H9 (cell line): Measurements from ENCODE around the gene LETM1. TPM values are rescaled to one million over a fixed set of nuclear protein-coding genes. Genes with fewer than 3 reads are reported as not detected.

ENCODE experiments used
- DNase-seq: peaks from one replicate; pipeline ENCODE4 v3.0.0-alpha.2; 2017
- H2AFZ ChIP-seq: one replicate; pipeline ENCODE4 v1.6.1; 2013; ENCODE audit warnings: mild to moderate bottlenecking, low read length, control low read depth, moderate library complexity
- H2AK5ac ChIP-seq: 2 replicates; pipeline ENCODE4 v1.6.1; 2013; ENCODE audit warnings: low read length, control low read depth, mixed read lengths; ENCODE audit not compliant: insufficient read length
- H2BK120ac ChIP-seq: one replicate; pipeline ENCODE4 v1.6.1; 2013; ENCODE audit warnings: low read depth, mild to moderate bottlenecking, low read length, control low read depth, inconsistent platforms; ENCODE audit not compliant: poor library complexity, severe bottlenecking
- H2BK12ac ChIP-seq: 2 replicates; pipeline ENCODE4 v1.6.1; 2013; ENCODE audit warnings: low read length, control low read depth, mixed read lengths, low read depth; ENCODE audit not compliant: insufficient read length
- H2BK15ac ChIP-seq: 2 replicates; pipeline ENCODE4 v1.6.1; 2013; ENCODE audit warnings: low read depth, low read length, control low read depth
- H2BK20ac ChIP-seq: one replicate; pipeline ENCODE4 v1.6.1; 2013; ENCODE audit warnings: low read depth, mild to moderate bottlenecking, low read length, control low read depth, inconsistent platforms; ENCODE audit not compliant: poor library complexity, severe bottlenecking
- H2BK5ac ChIP-seq: 2 replicates; pipeline ENCODE4 v1.6.1; 2013; ENCODE audit warnings: low read length, control low read depth, mixed read lengths; ENCODE audit not compliant: insufficient read length
- H3K14ac ChIP-seq: 2 replicates; pipeline ENCODE4 v1.6.1; 2013; ENCODE audit warnings: low read length, control low read depth; ENCODE audit not compliant: insufficient read depth
- H3K18ac ChIP-seq: 2 replicates; pipeline ENCODE4 v1.6.1; 2013; ENCODE audit warnings: low read depth, mild to moderate bottlenecking, mixed read lengths, low read length, control low read depth; ENCODE audit not compliant: insufficient read length
- H3K23ac ChIP-seq: 2 replicates; pipeline ENCODE4 v1.6.1; 2013; ENCODE audit warnings: low read length, control low read depth, mixed read lengths, low read depth; ENCODE audit not compliant: insufficient read length
- H3K23me2 ChIP-seq: 2 replicates; pipeline ENCODE4 v1.6.1; 2013; ENCODE audit warnings: low read depth, mild to moderate bottlenecking, mixed read lengths, low read length, control low read depth; ENCODE audit not compliant: insufficient read length, poor library complexity, severe bottlenecking
- H3K27ac ChIP-seq: 2 replicates; pipeline ENCODE4 v1.5.1; 2013; ENCODE audit warnings: low read length, control low read depth, mixed read lengths, low read depth; ENCODE audit not compliant: insufficient read length
- H3K27me3 ChIP-seq: 2 replicates; pipeline ENCODE4 v1.6.1; 2013; ENCODE audit warnings: low read length, control low read depth, inconsistent platforms; ENCODE audit not compliant: insufficient read depth
- H3K4ac ChIP-seq: 2 replicates; pipeline ENCODE4 v1.6.1; 2013; ENCODE audit warnings: low read depth, mild to moderate bottlenecking, control low read depth, inconsistent platforms, low read length, moderate library complexity
- H3K4me1 ChIP-seq: 2 replicates; pipeline ENCODE4 v1.6.1; 2013; ENCODE audit warnings: low read length, control low read depth, inconsistent platforms; ENCODE audit not compliant: insufficient read depth
- H3K4me2 ChIP-seq: 2 replicates; pipeline ENCODE4 v1.6.1; 2013; ENCODE audit warnings: low read length, control low read depth, mixed read lengths; ENCODE audit not compliant: insufficient read length, insufficient read depth
- H3K56ac ChIP-seq: 2 replicates; pipeline ENCODE4 v1.6.1; 2013; ENCODE audit warnings: low read depth, mild to moderate bottlenecking, mixed read lengths, low read length, control low read depth; ENCODE audit not compliant: insufficient read length
- H3K79me1 ChIP-seq: 2 replicates; pipeline ENCODE4 v1.6.1; 2013; ENCODE audit warnings: low read depth, mild to moderate bottlenecking, moderate library complexity, low read length, control low read depth, inconsistent platforms; ENCODE audit not compliant: insufficient read depth, poor library complexity, severe bottlenecking
- H3K79me2 ChIP-seq: 2 replicates; pipeline ENCODE4 v1.6.1; 2013; ENCODE audit warnings: low read length, control low read depth, inconsistent platforms; ENCODE audit not compliant: insufficient read depth
- H3K9ac ChIP-seq: 2 replicates; pipeline ENCODE4 v1.6.1; 2013; ENCODE audit warnings: low read length, control low read depth, mixed read lengths; ENCODE audit not compliant: insufficient read length; ENCODE audit errors: extremely low read depth
- H3K9me3 ChIP-seq: one replicate; pipeline ENCODE4 v1.6.1; 2013; ENCODE audit warnings: low read depth, low read length, inconsistent platforms; ENCODE audit not compliant: control insufficient read depth
- H3T11ph ChIP-seq: one replicate; pipeline ENCODE4 v1.6.1; 2013; ENCODE audit warnings: mild to moderate bottlenecking, low read length, control low read depth, inconsistent platforms
- H4K20me1 ChIP-seq: one replicate; pipeline ENCODE4 v1.6.1; 2013; ENCODE audit not compliant: control insufficient read depth, insufficient read length, insufficient read depth
- H4K5ac ChIP-seq: 2 replicates; pipeline ENCODE4 v1.6.1; 2013; ENCODE audit warnings: low read depth, mild to moderate bottlenecking, mixed read lengths, low read length, control low read depth; ENCODE audit not compliant: insufficient read length
- H4K8ac ChIP-seq: replicated peaks from 2 replicates; pipeline ENCODE4 v1.6.1; 2013; ENCODE audit warnings: low read length, control low read depth, mixed read lengths, low read depth; ENCODE audit not compliant: insufficient read length
- H4K91ac ChIP-seq: 2 replicates; pipeline ENCODE4 v1.6.1; 2013; ENCODE audit warnings: low read depth, mild to moderate bottlenecking, moderate library complexity, mixed read lengths, low read length, control low read depth; ENCODE audit not compliant: insufficient read length
- H3K27ac Mint-ChIP-seq, 3 experiments: 2 replicates in 2 of 3; 3 replicates in 1 of 3; pipeline ENCODE4 v1.8.0; 2020 to 2021; ENCODE audit warnings: mixed read lengths in 3 of 3, mild to moderate bottlenecking in 1 of 3, moderate library complexity in 1 of 3
- H3K27me3 Mint-ChIP-seq: 2 replicates; pipeline ENCODE4 v1.8.0; 2021; ENCODE audit warnings: low read depth, mild to moderate bottlenecking, moderate library complexity, mixed read lengths
- H3K36me3 Mint-ChIP-seq, 3 experiments: 2 replicates in 2 of 3; 3 replicates in 1 of 3; pipeline ENCODE4 v1.8.0; 2020 to 2021; ENCODE audit warnings: low read depth in 3 of 3, mixed read lengths in 3 of 3; ENCODE audit not compliant: insufficient read depth in 1 of 3
- H3K4me1 Mint-ChIP-seq, 2 experiments: 2 replicates each; pipeline ENCODE4 v1.8.0; 2020; ENCODE audit warnings: mixed read lengths in 2 of 2
- H3K4me3 Mint-ChIP-seq, 2 experiments: 2 replicates in 1 of 2; 3 replicates in 1 of 2; pipeline ENCODE4 v1.8.0; 2020 to 2021; ENCODE audit warnings: mild to moderate bottlenecking in 2 of 2, mixed read lengths in 2 of 2, moderate library complexity in 1 of 2
- H3K9me3 Mint-ChIP-seq, 2 experiments: 2 replicates in 1 of 2; 3 replicates in 1 of 2; pipeline ENCODE4 v1.8.0; 2020; ENCODE audit warnings: mild to moderate bottlenecking in 2 of 2, mixed read lengths in 2 of 2, moderate library complexity in 1 of 2
- WGBS: extraction: QIAGEN DNeasy Blood & Tissue Kit; methylation state at CpG from one replicate; pipeline ENCODE4 v1.1.7; 2013; ENCODE audit warnings: missing lambda C conversion rate, low lambda C conversion rate, mixed read lengths; ENCODE audit not compliant: insufficient read length; ENCODE audit errors: extremely low coverage; 5-methylcytosine and 5-hydroxymethylcytosine counted together
- total RNA-seq: library from RNA; stranded (reverse); gene quantifications from 2 replicates; pipeline ENCODE4 v1.2.1, GENCODE V29; 2021
- TF ChIP-seq, protein P1 (sequence below): fragments of 200-600 bp; sonication (generic); conservative IDR thresholded peaks from 3 replicates; pipeline ENCODE4 v1.8.0; 2021; ENCODE audit warnings: antibody characterized with exemption, mild to moderate bottlenecking

Gene LETM1
- total RNA-seq, 1 experiment from 2014 or later: 43.4 TPM

GRCh38 chr4:1850276-1850675, 5.7 kb downstream of the LETM1 start:
- H2AFZ ChIP-seq: no peak overlapping the region
- no peaks in the 10 kb centered on the region for H3K27me3 ChIP-seq
- no peak overlapping the region for H3K23ac ChIP-seq
- H3K9me3 Mint-ChIP-seq: no peaks in the 10 kb centered on the region
- H3K27me3 Mint-ChIP-seq: peaks cover 12% of the 10 kb centered on the region
- H3K56ac ChIP-seq: no peak overlapping the region
- H3K9ac ChIP-seq: no peak overlapping the region
- no peak overlapping the region for H4K8ac ChIP-seq
- no peaks in the 10 kb centered on the region for H4K20me1 ChIP-seq
- no peak overlapping the region for H3K4ac ChIP-seq
- no peak overlapping the region for H3K27ac Mint-ChIP-seq
- no peaks in the 10 kb centered on the region for H3K4me1 ChIP-seq
- peaks cover 12 to 19% of the 10 kb centered on the region in 2 experiments for H3K4me1 Mint-ChIP-seq
- H2BK5ac ChIP-seq: no peak overlapping the region
- no peak overlapping the region for H2BK12ac ChIP-seq
- no peak overlapping the region for H3K4me3 Mint-ChIP-seq
- no peak overlapping the region for H2BK20ac ChIP-seq
- no peak overlapping the region for H2AK5ac ChIP-seq
- H3K27ac ChIP-seq: no peak overlapping the region
- DNase-seq: no peak
- H2BK120ac ChIP-seq: no peak overlapping the region
- H3K18ac ChIP-seq: no peak overlapping the region
- no peak overlapping the region for H2BK15ac ChIP-seq
- H3K79me2 ChIP-seq: peaks cover 2% of the 10 kb centered on the region; the same call in 1 of the 2 replicates
- no peak overlapping the region for H3K14ac ChIP-seq
- peaks cover 12 to 24% (median 15%) of the 10 kb centered on the region in 3 experiments for H3K36me3 Mint-ChIP-seq
- H3K79me1 ChIP-seq: no peaks in the 10 kb centered on the region
- no peaks in the 10 kb centered on the region for H3K9me3 ChIP-seq
- H3T11ph ChIP-seq: no peak overlapping the region
- TF ChIP-seq, protein P1, sequence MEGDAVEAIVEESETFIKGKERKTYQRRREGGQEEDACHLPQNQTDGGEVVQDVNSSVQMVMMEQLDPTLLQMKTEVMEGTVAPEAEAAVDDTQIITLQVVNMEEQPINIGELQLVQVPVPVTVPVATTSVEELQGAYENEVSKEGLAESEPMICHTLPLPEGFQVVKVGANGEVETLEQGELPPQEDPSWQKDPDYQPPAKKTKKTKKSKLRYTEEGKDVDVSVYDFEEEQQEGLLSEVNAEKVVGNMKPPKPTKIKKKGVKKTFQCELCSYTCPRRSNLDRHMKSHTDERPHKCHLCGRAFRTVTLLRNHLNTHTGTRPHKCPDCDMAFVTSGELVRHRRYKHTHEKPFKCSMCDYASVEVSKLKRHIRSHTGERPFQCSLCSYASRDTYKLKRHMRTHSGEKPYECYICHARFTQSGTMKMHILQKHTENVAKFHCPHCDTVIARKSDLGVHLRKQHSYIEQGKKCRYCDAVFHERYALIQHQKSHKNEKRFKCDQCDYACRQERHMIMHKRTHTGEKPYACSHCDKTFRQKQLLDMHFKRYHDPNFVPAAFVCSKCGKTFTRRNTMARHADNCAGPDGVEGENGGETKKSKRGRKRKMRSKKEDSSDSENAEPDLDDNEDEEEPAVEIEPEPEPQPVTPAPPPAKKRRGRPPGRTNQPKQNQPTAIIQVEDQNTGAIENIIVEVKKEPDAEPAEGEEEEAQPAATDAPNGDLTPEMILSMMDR: no peak
- no peak overlapping the region for H3K4me2 ChIP-seq
- H4K5ac ChIP-seq: no peak overlapping the region
- H4K91ac ChIP-seq: no peak overlapping the region
- WGBS: no CpG with 5 or more reads among the region's 10 CpGs
- H3K23me2 ChIP-seq: peaks cover 3% of the 10 kb centered on the region
